ENCODE results near the gene CES1.

CES1 gene

GRCh38 chr16:55873122-55873521 lies 40.2 kb upstream of the CES1 start:
- H3K4me3 ChIP-seq (ENCODE audit: low read depth, low read length, poor library complexity, severe bottlenecking), result no peak overlapping the region
- H2AFZ ChIP-seq (ENCODE audit: low read length), result no peak overlapping the region
- no peaks in the 10 kb centered on the region for H3K79me2 ChIP-seq (ENCODE audit: insufficient read depth, low read length)
- H3K27ac ChIP-seq (ENCODE audit: low read depth, low read length, poor library complexity, severe bottlenecking), result no peak overlapping the region
- H3K36me3 ChIP-seq (ENCODE audit: insufficient read depth, low read length), result no peaks in the 10 kb centered on the region
- H3K9ac ChIP-seq (ENCODE audit: low read length), result no peak overlapping the region
- H3K9me3 ChIP-seq (ENCODE audit: low read length), result no peaks in the 10 kb centered on the region
- H3K4me2 ChIP-seq (ENCODE audit: low read length), result no peak overlapping the region
- TF ChIP-seq EZH2 (IDR thresholded peaks at IDR 0.05; ENCODE audit: borderline replicate concordance, low read length), result no peak
- TF ChIP-seq, protein P1, sequence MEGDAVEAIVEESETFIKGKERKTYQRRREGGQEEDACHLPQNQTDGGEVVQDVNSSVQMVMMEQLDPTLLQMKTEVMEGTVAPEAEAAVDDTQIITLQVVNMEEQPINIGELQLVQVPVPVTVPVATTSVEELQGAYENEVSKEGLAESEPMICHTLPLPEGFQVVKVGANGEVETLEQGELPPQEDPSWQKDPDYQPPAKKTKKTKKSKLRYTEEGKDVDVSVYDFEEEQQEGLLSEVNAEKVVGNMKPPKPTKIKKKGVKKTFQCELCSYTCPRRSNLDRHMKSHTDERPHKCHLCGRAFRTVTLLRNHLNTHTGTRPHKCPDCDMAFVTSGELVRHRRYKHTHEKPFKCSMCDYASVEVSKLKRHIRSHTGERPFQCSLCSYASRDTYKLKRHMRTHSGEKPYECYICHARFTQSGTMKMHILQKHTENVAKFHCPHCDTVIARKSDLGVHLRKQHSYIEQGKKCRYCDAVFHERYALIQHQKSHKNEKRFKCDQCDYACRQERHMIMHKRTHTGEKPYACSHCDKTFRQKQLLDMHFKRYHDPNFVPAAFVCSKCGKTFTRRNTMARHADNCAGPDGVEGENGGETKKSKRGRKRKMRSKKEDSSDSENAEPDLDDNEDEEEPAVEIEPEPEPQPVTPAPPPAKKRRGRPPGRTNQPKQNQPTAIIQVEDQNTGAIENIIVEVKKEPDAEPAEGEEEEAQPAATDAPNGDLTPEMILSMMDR (IDR thresholded peaks at IDR 0.05; ENCODE audit: low read length), result no peak
- no peaks in the 10 kb centered on the region for H3K9me2 ChIP-seq (ENCODE audit: low read depth, low read length)
- H3F3A ChIP-seq (ENCODE audit: insufficient read depth, low read length), result no peaks in the 10 kb centered on the region
- no peaks in the 10 kb centered on the region for H4K20me1 ChIP-seq (ENCODE audit: insufficient read depth, low read length)
- no peaks in the 10 kb centered on the region for H3K27me3 ChIP-seq (ENCODE audit: insufficient read depth, low read length)
- H3K4me1 ChIP-seq (ENCODE audit: insufficient read depth, low read length, severe bottlenecking), result no peaks in the 10 kb centered on the region

DNA sequence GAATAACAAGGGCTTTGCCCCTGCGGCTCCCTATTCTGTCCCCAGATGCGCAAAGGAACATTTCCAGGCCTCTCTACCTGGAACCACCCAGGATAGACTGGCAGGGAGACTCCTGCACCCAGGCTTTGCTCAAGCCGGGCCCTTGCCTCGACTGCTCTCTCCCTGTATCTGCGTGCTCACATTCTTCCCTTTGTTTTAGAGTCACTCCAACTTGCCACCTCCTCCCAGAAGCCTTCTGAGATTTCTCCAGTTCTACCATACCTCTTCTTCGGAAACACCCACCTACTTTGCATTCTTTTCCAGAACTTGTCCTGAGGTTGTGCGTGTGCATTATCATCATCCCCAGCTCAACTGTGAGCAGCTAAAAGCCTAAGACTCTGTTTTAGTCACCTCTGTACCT lies 39.2 kb upstream of the CES1 start:
- Histone ChIP-seq H3K27me3 (ENCODE audit: insufficient read depth, low read length) (no peaks in the 10 kb centered on the region), H3K36me3 (ENCODE audit: insufficient read depth, low read length) (no peaks in the 10 kb centered on the region), H3K9ac (ENCODE audit: low read length) (no peak overlapping the region), H3K4me3 (ENCODE audit: low read depth, low read length, poor library complexity, severe bottlenecking) (no peak overlapping the region), H4K20me1 (ENCODE audit: insufficient read depth, low read length) (no peaks in the 10 kb centered on the region), H3K79me2 (ENCODE audit: insufficient read depth, low read length) (no peaks in the 10 kb centered on the region), H3K9me2 (ENCODE audit: low read depth, low read length) (no peaks in the 10 kb centered on the region), H3K27ac (ENCODE audit: low read depth, low read length, poor library complexity, severe bottlenecking) (no peak overlapping the region), H3F3A (ENCODE audit: insufficient read depth, low read length) (no peaks in the 10 kb centered on the region), H2AFZ (ENCODE audit: low read length) (no peak overlapping the region), H3K4me2 (ENCODE audit: low read length) (no peak overlapping the region), H3K4me1 (ENCODE audit: insufficient read depth, low read length, severe bottlenecking) (no peaks in the 10 kb centered on the region), H3K9me3 (ENCODE audit: low read length) (no peaks in the 10 kb centered on the region)
- no peak for TF ChIP-seq EZH2 (IDR thresholded peaks at IDR 0.05; ENCODE audit: borderline replicate concordance, low read length)
- TF ChIP-seq, protein P1 (IDR thresholded peaks at IDR 0.05; ENCODE audit: low read length), result no peak

DNA sequence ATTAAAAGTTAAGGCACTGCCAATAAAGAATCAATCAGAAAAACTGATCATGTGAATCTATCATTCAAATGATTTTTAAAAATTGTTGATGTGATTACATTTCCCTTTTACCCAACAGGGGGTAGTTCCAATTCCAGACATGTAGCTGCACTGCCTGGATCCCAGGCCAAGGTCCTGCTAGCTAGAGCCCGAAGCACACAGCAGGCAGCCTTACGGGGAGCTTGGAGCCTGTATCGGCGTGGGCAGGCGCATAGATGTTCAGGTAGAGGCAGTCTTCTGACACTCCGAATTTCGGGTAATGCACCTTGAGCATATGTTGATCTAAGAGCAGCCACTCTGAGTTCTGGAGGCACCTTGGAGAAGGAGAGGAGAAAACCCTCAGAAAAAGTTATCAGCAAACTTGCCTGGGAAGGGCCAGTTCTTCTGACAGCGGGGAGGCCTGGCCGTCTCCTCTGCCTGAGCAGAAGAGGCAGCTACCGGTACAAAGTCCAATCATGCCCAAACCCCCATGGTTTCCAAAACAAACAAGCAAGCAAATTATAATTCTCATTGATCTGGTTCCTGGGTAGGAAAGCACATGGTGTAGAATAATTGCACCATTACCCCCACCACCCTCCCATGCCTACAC lies 38.6 kb upstream of the CES1 start:
- Histone ChIP-seq H3K27me3 (ENCODE audit: insufficient read depth, low read length) (no peaks in the 10 kb centered on the region), H3K9me3 (ENCODE audit: low read length) (no peaks in the 10 kb centered on the region), H4K20me1 (ENCODE audit: insufficient read depth, low read length) (no peaks in the 10 kb centered on the region)

More for the DNA sequence above, 38.6 kb upstream of the CES1 start:
- no peak overlapping the region for H3K4me3 ChIP-seq (ENCODE audit: low read depth, low read length, poor library complexity, severe bottlenecking)
- H3K9me2 ChIP-seq (ENCODE audit: low read depth, low read length), result no peaks in the 10 kb centered on the region
- no peaks in the 10 kb centered on the region for H3K36me3 ChIP-seq (ENCODE audit: insufficient read depth, low read length)
- H3K27ac ChIP-seq (ENCODE audit: low read depth, low read length, poor library complexity, severe bottlenecking), result no peak overlapping the region
- no peaks in the 10 kb centered on the region for H3F3A ChIP-seq (ENCODE audit: insufficient read depth, low read length)
- TF ChIP-seq EZH2 (IDR thresholded peaks at IDR 0.05; ENCODE audit: borderline replicate concordance, low read length), result no peak
- TF ChIP-seq, protein P1 (IDR thresholded peaks at IDR 0.05; ENCODE audit: low read length), result no peak
- no peak overlapping the region for H3K9ac ChIP-seq (ENCODE audit: low read length)
- H3K4me1 ChIP-seq (ENCODE audit: insufficient read depth, low read length, severe bottlenecking), result no peaks in the 10 kb centered on the region
- H2AFZ ChIP-seq (ENCODE audit: low read length), result no peak overlapping the region
- no peak overlapping the region for H3K4me2 ChIP-seq (ENCODE audit: low read length)
- no peaks in the 10 kb centered on the region for H3K79me2 ChIP-seq (ENCODE audit: insufficient read depth, low read length)

All from OCI-LY1 (cell line).